ENCODE measurements around the gene CDK2. TPM values are rescaled to one million over a fixed set of nuclear protein-coding genes. Genes with fewer than 3 reads are reported as not detected.

CDK2 gene
- total and polyA plus RNA-seq, 12 donors = 6.0 to 30.6 (median 17.8) TPM

DNA sequence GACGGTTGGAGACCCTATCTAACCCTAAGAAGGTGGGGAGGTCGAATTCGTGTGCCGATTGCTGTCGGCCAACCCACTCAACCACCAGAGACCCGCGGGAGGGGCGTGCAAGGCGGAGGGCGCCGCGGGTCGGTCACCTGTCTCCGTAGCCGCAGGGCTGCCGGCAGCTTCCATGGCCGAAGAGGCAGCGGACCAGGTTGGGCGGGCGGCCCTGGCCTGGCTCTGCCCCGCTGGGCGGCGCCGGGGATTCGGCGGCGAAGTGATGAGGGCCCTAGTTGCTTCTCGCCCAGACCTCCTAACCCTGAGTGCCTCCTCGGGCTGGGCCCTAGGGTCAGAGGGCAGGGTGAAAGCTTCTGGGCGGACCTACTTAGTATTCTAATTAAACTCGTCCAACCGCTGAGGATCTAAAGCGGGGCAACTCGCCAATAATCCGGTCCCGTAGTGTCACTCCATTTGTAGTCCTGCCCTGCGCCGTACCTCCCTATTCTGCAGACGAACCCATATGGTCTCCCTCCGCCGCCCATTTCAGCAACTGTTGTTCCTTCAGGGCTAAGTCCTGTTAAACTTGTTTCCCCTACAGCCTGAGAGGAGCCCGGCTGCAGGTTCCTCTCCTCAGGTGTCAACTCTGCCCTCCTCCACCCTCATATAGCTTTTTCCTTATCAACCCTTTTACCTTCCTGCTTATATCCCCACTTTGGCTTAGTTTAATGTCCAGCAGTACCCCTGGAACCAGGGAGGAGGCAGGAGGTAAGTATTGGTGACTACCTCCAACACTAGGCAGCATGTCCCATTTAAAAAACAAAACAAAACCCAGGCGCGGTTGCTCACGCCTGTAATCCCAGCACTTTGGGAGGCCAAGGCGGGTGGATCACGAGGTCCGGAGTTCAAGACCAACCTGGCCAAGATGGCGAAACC, 38.8 kb upstream of the CDK2 start, which contains the start of gene PYM1:
TSS of gene PYM1 (minus strand) at position 307 of the 915 bp plus-strand sequence. CDS start at position 174, 133 bp downstream.
- peak; percentile 82 to 96 (median 92) for DNase-seq
- intact Hi-C loops (cut with DNase I) = no loop called here

DNA sequence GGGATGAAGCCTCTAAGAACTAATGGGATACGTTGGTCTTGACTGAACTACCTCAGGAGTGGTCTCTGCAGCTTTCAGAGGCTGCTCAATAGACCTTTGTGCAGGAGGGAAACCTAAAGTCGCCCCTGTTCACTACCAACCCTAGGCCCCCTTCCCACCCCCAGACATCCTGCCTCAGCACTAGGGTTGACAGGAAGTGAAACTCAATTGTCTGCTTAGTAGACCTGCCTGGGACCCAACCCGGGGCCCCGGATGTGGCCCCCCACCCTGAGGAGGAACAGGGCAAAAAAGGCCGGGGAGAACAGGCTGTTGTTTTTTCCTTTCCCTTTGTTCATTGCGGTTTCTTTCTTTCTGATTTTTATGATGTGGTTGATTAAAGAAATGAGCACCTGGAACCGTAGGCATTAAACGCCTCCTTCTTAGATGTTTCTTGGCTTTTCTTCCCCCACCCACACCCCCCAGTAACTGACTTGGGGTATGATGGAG, 37.3 kb upstream of the CDK2 start:
- 51 to 65% (median 58%) methylated on average over 8 of the region's 8 CpGs for WGBS, 4 donors
- intact Hi-C loops (cut with DNase I) = no loop called here
- H3K9me3 ChIP-seq (replicated peaks in 1 of 3) = no peaks in the 10 kb centered on the region
- H3K36me3 ChIP-seq (replicated peaks in 1 of 2) = no peaks in the 10 kb centered on the region
- peak overlapping the region in 1 of 5 donors; percentile 49 for H3K27ac ChIP-seq
- H3K4me1 ChIP-seq (replicated peaks in 1 of 2) = peaks cover 32 to 64% of the 10 kb centered on the region in 2 donors
- no peak for TF ChIP-seq POLR2A (IDR thresholded peaks at IDR 0.05)
- no peak overlapping the region for H3K4me3 ChIP-seq
- peak in 1 of 7 donors; percentile 28 for DNase-seq
- H3K27me3 ChIP-seq = no peaks in the 10 kb centered on the region

More for the DNA sequence above, 38.8 kb upstream of the CDK2 start, which contains the start of gene PYM1:
- Histone ChIP-seq H3K27me3 (no peaks in the 10 kb centered on the region), H3K36me3 (replicated peaks in 1 of 2) (no peaks in the 10 kb centered on the region), H3K4me1 (replicated peaks in 1 of 2) (peaks cover 23 to 65% of the 10 kb centered on the region in 2 donors), H3K4me3 (peak within 1 kb of the TSS; percentile 82 to 98 (median 92)), H3K27ac (peak within 1 kb of the TSS; percentile 85 to 96 (median 95)), H3K9me3 (replicated peaks in 1 of 3) (no peaks in the 10 kb centered on the region)
- TF ChIP-seq, protein P1, sequence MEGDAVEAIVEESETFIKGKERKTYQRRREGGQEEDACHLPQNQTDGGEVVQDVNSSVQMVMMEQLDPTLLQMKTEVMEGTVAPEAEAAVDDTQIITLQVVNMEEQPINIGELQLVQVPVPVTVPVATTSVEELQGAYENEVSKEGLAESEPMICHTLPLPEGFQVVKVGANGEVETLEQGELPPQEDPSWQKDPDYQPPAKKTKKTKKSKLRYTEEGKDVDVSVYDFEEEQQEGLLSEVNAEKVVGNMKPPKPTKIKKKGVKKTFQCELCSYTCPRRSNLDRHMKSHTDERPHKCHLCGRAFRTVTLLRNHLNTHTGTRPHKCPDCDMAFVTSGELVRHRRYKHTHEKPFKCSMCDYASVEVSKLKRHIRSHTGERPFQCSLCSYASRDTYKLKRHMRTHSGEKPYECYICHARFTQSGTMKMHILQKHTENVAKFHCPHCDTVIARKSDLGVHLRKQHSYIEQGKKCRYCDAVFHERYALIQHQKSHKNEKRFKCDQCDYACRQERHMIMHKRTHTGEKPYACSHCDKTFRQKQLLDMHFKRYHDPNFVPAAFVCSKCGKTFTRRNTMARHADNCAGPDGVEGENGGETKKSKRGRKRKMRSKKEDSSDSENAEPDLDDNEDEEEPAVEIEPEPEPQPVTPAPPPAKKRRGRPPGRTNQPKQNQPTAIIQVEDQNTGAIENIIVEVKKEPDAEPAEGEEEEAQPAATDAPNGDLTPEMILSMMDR (IDR thresholded peaks at IDR 0.05) = peak in 1 of 6 experiments; percentile 14
- TF ChIP-seq POLR2A (IDR thresholded peaks at IDR 0.05) = peak in 1 of 2 donors; percentile 44
- WGBS, 4 donors = 6 to 20% (median 10%) methylated on average over 19 to 49 of the region's 49 CpGs

DNA sequence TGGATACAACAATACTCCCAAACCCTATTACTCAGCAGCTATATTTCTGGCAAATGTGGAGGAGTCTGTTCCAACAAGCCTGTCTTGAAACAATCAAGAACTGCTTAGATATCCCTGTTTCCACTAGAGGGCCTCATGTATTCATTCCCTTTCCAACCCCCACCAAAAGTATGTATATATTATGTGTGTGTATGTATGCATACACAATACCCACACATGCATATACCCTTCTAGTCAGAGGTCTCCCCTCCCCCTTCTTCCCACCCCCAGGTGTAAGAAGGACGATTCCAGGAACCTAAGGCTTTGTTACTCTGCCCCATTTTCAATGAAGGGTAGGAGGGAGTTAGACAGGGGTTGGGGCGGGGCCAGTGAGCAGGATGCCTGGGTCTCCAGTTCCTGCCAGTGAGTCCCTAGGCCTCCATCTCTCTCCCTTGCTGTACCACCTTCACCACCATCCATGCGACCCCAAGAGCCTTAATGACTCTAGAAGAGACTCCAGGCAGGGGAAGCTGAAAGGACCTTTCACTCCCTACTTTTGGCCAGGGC, 35.8 kb upstream of the CDK2 start, which contains the start of gene DGKA:
TSS of gene DGKA (plus strand) at position 392 of the 546 bp plus-strand sequence. CDS start 5,342 bp downstream, outside the sequence.
- intact Hi-C loops (cut with DNase I) = loop anchor here in 1 of 2 donors (5.0 kb wide), 1 partner anchor 109 kb away; no protein-coding TSS in a partner anchor
- Histone ChIP-seq H3K36me3 (replicated peaks in 1 of 2) (no peaks in the 10 kb centered on the region), H3K4me1 (replicated peaks in 1 of 2) (peaks cover 32 to 56% of the 10 kb centered on the region in 2 donors), H3K27me3 (no peaks in the 10 kb centered on the region), H3K27ac (peak within 1 kb of the TSS in 4 of 5 donors; percentile 54 to 78 (median 60)), H3K4me3 (peak within 1 kb of the TSS in 3 of 4 donors; percentile 18 to 89 (median 86)), H3K9me3 (replicated peaks in 1 of 3) (no peaks in the 10 kb centered on the region)
- WGBS, 4 donors = 39 to 52% (median 51%) methylated on average over 3 of the region's 3 CpGs
- DNase-seq = peak in 2 of 7 donors; percentile 17 to 27
- no peak for TF ChIP-seq POLR2A (IDR thresholded peaks at IDR 0.05)
- TF ChIP-seq, protein P1 (IDR thresholded peaks at IDR 0.05) = peak; percentile 34 to 60 (median 45)

DNA sequence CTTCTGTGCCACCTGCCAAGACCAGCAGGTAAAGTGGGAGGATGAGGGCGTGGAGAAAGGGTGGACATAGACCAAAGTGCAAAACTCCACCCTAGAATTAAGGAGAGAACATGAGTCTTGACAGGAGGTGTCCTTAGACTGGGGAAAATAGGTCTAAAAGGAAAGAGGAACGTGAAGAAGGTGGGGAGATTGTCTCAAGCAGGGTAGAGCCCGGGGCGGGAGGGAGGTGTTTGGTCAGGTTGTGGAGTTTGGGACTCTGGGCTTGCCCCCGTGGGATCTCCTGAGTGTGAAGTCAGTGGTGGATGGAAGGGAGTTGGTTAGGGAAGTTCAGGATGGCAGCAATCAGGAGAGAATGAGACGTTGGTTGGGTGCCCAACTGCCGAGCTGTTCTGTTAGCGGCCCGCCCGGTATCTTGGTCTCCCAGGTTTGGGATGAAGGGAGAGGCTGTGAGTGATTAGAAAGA, 35.3 kb upstream of the CDK2 start:
- H3K36me3 ChIP-seq (replicated peaks in 1 of 2) = no peaks in the 10 kb centered on the region
- H3K27ac ChIP-seq = peak overlapping the region in 4 of 5 donors; percentile 54 to 78 (median 60)
- no peak for TF ChIP-seq POLR2A (IDR thresholded peaks at IDR 0.05)
- TF ChIP-seq, protein P1 (IDR thresholded peaks at IDR 0.05) = no peak
- H3K27me3 ChIP-seq = no peaks in the 10 kb centered on the region
- no peak for DNase-seq
- peak overlapping the region in 2 of 4 donors; percentile 86 to 89 for H3K4me3 ChIP-seq
- intact Hi-C loops (cut with DNase I) = loop anchor here in 1 of 2 donors (5.0 kb wide), 1 partner anchor 109 kb away; no protein-coding TSS in a partner anchor
- no peaks in the 10 kb centered on the region for H3K9me3 ChIP-seq (replicated peaks in 1 of 3)
- WGBS, 4 donors = 14 to 17% (median 15%) methylated on average over 10 of the region's 10 CpGs
- peaks cover 27 to 51% of the 10 kb centered on the region in 2 donors for H3K4me1 ChIP-seq (replicated peaks in 1 of 2)

Measured in adrenal gland (tissue), 12 donors.